Effector memory CD4-positive, alpha-beta T cell (primary cell): Measurements from ENCODE around the gene B3GAT1.

ENCODE experiments used
- DNase-seq, 3 donors: peaks; one replicate each; pipeline ENCODE4 v3.0.0-alpha.2; 2020
- H3K27ac ChIP-seq: 2 replicates; pipeline ENCODE4 v1.7.0; 2013; ENCODE audit warnings: mild to moderate bottlenecking, low read length, moderate library complexity; ENCODE audit not compliant: insufficient read depth, poor library complexity, severe bottlenecking
- H3K27me3 ChIP-seq: replicated peaks from 2 replicates; pipeline ENCODE4 v1.7.0; 2013; ENCODE audit warnings: mild to moderate bottlenecking, low read length; ENCODE audit not compliant: insufficient read depth, control insufficient read depth, poor library complexity, severe bottlenecking
- H3K36me3 ChIP-seq: 2 replicates; pipeline ENCODE4 v1.7.0; 2013; ENCODE audit warnings: mild to moderate bottlenecking, low read length, moderate library complexity; ENCODE audit not compliant: control insufficient read depth, insufficient read depth
- H3K4me1 ChIP-seq: 2 replicates; pipeline ENCODE4 v1.7.0; 2013; ENCODE audit warnings: low read length, mild to moderate bottlenecking; ENCODE audit not compliant: control insufficient read depth, insufficient read depth, poor library complexity, severe bottlenecking
- H3K4me3 ChIP-seq: 2 replicates; pipeline ENCODE4 v1.7.0; 2013; ENCODE audit warnings: low read length, low read depth, mild to moderate bottlenecking; ENCODE audit not compliant: insufficient read depth, poor library complexity, severe bottlenecking
- H3K9me3 ChIP-seq: 2 replicates; pipeline ENCODE4 v1.7.0; 2013; ENCODE audit warnings: mild to moderate bottlenecking, low read length, moderate library complexity; ENCODE audit not compliant: control insufficient read depth

Gene B3GAT1

DNA sequence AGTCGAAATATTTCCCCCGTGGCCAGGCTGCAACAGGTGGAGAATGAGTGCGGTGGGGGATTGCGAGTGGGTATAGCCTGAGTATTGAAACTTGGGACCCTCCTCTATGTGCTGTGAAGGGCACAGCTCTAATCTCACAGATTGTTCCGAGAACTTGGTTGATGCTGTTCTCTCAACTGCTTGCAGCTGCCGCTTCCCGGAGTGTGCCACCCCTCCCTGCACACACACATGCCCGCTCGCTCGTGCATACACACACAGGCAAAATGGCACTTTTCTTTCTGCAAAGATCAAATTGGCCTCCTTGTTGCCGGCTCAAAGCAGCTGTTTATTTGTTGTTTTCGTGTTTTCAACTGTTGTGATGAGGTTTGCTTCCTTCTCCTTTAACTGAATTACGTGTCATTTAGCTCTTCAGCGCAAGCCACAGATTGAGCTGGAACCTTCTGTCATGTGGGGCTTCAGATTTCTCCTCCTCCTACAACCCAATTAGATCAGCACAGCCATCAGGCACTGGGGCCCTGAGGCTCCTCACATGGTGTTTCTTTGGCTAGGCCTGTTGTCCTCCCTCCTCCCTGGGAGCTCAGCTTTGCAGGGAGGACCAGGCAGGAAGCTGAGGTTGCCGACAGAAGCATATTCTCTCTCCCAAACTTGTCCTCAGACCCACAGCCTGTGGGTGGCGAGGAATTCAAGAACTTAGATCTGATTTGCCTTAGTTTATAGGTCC is 13.9 kb upstream of the B3GAT1 start:
- Histone ChIP-seq H3K4me3 (no peak overlapping the region), H3K36me3 (no peaks in the 10 kb centered on the region), H3K9me3 (no peaks in the 10 kb centered on the region), H3K4me1 (no peaks in the 10 kb centered on the region), H3K27me3 (no peaks in the 10 kb centered on the region), H3K27ac (no peak overlapping the region)
- DNase-seq: no peak

DNA sequence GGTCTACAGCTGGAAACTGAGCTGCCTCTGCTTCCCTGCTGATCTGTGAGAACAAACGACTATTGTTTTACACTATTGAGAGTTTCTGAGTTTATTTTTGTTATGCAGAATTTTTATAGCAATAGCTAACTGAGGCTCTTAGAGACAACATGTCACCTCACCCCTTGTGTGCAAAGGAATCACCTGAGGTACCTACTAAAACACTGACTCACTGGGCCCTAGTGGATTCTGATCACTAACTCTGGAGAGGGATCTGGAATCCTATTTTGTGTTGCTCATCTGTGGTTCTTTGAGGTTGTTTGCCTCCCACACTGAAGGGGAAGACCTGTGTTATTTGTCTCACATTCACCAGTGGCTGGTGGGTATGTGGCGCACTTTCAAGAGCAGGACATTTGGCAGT is 13.4 kb upstream of the B3GAT1 start:
- no peaks in the 10 kb centered on the region for H3K4me1 ChIP-seq
- H3K27ac ChIP-seq: no peak overlapping the region
- no peaks in the 10 kb centered on the region for H3K9me3 ChIP-seq
- no peak overlapping the region for H3K4me3 ChIP-seq
- no peaks in the 10 kb centered on the region for H3K36me3 ChIP-seq
- no peaks in the 10 kb centered on the region for H3K27me3 ChIP-seq
- DNase-seq: no peak

DNA sequence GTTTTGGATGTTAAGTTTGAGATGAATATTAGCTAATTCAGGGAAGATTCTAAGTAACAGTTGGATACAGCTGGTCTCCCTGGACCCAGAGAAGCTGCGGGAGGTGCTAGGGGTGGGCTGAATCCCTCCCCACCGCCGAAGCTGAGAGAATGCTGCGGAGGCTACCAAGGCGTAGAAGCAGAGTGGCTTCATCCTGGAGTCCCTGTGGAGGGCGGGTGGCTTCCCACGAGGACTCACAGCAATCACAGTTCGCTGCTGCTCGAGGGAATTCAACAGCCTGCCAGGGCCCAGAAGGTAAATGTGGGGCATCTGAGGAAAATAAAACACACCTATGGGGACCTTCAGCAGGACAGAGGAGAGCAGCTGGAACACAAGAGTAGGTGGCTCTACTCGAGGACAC is 11.1 kb upstream of the B3GAT1 start:
- no peak overlapping the region for H3K4me3 ChIP-seq
- no peaks in the 10 kb centered on the region for H3K9me3 ChIP-seq
- no peaks in the 10 kb centered on the region for H3K4me1 ChIP-seq
- H3K27ac ChIP-seq: no peak overlapping the region
- H3K27me3 ChIP-seq: no peaks in the 10 kb centered on the region
- no peak for DNase-seq
- H3K36me3 ChIP-seq: no peaks in the 10 kb centered on the region

DNA sequence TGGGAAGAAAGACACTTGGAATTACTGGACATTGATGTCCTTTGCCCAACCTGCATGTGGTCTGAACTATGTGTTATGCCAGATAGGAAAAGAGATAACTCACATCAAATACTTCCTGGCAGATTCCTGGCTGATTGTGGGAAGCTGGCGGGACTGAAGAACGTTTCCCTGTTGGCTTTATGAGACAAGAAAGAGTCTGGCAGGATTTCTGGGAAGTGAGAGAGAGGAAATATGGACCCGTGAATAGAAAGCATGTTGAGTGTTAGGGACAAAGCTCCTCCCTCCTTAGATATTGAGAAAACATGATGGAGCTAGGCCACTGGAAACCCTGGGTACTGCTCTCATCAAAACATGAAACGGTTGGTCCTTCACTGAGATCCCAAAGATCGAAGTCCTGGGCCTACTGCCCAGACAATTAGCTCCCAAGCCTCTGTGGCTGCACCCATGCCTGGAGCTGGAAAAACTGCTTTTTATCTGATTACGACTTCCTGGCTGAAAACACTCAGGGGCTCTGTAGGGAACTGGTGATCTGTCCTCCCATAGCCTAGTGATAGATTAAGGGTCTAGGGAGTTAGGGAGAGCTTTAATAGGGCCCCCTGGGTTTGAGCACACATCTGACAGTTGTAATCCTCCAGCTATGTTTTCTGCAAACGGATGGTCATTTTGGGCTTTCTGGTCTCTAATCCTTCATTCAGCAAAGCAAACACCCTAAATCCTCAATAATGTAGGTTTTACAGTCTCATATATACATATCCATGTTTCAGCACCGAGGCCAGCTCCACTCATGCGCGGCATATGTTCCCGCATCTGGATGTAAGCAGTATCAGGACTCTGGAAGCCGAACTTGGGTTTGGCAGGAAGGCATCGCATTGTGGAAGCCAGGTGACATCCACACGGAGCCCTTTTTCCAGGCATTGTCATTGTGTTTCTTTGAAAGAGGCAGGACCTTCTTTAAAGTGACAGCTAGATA is 6.1 kb upstream of the B3GAT1 start:
- Histone ChIP-seq H3K9me3 (no peaks in the 10 kb centered on the region), H3K4me3 (no peak overlapping the region), H3K27me3 (no peaks in the 10 kb centered on the region), H3K4me1 (no peaks in the 10 kb centered on the region), H3K27ac (no peak overlapping the region), H3K36me3 (no peaks in the 10 kb centered on the region)
- DNase-seq: no peak

DNA sequence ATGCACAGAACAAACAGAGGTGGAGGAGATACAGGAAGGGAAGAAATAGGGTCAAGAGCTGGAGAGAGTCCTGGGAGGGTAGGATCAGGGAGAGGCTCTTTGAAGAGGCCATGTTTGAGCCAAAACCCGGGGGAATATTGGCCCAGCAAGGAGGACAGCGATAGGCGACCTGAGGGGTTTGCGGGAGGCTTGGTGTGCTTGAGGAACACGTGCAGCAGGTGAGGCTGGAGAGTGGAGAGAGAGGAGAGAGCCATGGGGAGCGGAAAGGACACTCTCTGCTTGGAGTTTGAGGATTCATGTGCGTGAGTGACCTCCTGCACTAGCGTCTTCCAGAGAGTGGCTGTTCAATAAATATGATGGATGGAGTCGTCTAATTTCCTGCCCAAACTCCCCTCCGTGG is 4.7 kb upstream of the B3GAT1 start:
- Histone ChIP-seq H3K27me3 (no peaks in the 10 kb centered on the region), H3K9me3 (no peaks in the 10 kb centered on the region), H3K36me3 (no peaks in the 10 kb centered on the region), H3K4me3 (no peak overlapping the region), H3K4me1 (peaks cover 4% of the 10 kb centered on the region), H3K27ac (no peak overlapping the region)
- no peak for DNase-seq

DNA sequence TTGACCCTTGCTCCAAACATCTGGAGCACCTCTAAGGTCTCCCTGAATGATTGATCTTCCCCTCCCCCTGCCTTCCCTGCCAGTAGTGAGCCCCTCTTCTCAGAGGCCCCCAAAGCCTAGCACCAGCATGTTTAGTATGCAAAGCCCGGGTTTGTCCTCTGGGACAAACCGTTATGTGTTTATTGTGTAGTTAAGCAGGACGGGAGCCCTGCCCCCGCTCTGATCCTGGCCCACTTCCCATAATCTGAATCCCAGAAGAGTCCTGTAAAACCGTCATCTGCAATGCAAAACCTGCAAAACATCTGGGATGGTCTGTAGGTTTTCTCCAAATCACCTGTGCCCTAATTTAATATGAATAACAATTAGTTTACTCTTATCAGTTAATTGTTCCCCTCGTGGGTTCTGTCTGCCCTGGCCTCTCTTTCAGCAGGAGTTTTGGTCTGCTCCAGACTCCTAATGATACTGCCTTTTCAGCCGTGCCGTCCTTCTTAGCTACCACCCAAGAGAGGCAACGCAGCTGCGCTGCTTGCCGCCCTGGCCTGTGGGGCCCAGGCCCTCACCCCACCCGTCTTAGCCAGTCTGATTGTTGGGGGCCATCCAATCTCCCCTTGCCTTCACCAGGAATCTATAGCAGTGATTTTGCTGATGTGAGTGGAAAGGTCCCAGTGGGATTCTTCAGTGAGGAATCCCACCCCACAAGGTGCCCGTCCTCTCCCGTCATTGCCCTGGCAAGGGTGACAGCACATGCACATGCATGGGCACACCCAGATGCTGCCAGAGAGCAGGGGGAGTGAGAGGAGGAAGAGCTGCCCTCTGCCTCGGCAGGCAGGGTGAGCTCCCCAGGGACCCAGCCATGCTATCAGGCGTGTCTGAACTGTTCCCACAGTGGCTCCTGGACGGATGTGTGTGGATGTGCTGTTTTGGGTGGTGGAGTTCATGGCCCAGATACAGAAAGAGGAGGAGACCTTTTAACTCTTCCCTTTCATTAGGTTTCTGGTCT is 3.0 kb upstream of the B3GAT1 start:
- Histone ChIP-seq H3K4me1 (peaks cover 12% of the 10 kb centered on the region), H3K9me3 (no peaks in the 10 kb centered on the region), H3K27ac (no peak overlapping the region), H3K27me3 (peaks cover 6% of the 10 kb centered on the region), H3K36me3 (no peaks in the 10 kb centered on the region), H3K4me3 (no peak overlapping the region)
- no peak for DNase-seq

DNA sequence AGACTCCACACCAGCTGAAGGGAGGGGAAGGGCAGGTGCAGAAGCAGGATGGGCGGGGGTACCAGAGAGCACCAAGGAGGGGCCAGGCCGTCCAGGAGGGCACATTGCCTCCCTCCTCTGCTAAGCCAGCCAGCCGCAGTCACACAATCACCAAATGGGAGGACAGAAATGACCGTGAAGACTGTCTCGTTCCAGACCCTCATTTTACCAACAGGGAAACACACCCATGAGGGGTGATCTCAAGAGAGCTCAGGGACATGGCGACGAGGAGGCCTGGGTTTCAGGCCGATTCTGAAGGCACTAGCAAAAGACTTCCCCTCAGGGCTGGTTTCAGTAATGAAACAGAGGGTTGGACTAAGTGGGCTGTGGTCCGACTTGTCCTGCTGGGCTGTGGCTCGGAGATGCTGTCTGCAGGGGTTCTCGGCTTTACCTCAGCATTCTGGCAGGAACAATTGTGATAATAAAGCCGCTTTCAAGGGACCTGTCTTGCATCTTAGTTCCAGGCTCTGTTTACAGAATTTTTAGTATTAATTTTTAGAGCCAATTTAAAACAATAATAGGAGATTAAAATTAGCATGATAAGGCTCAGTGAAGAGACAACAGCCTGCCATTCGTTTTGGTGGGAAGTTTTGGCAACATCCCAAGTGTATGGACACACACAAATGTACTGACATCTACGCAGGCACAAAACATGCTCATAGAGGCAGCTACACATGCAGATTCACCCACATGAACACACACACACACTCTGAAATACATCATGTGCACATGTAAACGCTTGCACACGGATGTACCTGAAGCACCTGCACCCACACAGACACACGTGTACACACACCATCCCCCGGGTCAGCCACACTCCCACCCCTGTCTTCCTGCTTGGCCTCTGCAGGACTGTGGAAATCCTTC is 2.0 kb upstream of the B3GAT1 start:
- DNase-seq: no peak
- Histone ChIP-seq H3K27ac (no peak overlapping the region), H3K36me3 (no peaks in the 10 kb centered on the region), H3K9me3 (no peaks in the 10 kb centered on the region), H3K27me3 (peaks cover 6% of the 10 kb centered on the region), H3K4me1 (peaks cover 12% of the 10 kb centered on the region), H3K4me3 (no peak overlapping the region)

DNA sequence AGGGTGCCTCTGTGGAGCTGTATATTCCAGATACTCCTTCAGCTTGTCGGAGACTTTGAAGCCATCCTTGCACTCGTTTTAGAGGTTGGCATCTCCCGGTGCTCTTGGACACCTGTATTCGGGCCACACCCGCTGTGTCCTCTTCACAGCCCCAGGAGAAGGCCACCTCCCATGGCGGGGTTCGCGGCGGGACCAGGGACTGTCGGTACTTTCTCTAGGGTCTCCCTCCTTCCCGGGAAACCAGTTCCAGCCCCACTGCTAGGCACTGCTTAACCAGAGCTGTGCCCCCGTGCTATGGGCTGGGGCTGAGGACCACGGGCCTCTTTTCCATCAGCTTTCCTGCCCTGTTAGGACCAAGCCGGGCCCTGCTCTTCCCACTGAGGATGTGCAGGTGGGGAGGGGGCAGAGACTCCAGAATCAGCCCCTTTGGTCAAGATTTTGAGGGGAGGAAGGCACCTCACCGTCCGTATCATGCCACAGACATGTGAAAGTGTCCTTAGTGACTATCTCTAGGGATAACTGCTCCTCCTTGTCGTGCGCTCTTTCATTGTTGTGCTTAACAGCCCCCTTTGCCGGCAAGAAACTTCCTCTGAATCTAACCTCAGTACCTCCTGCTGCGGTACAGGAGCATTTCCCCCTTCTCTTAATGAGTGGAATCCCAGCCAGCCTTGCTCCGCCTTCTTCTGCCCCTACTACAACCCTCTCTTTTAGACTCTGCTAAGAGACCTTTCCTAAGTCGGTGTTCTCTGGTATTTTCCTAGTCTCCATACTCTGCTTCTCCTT is 1.2 kb upstream of the B3GAT1 start:
- no peak overlapping the region for H3K27ac ChIP-seq
- peak overlapping the region; percentile 57 for H3K4me3 ChIP-seq
- H3K27me3 ChIP-seq: peaks cover 6% of the 10 kb centered on the region
- no peaks in the 10 kb centered on the region for H3K9me3 ChIP-seq
- peaks cover 12% of the 10 kb centered on the region for H3K4me1 ChIP-seq
- no peak for DNase-seq
- H3K36me3 ChIP-seq: no peaks in the 10 kb centered on the region
